ENCODE results near the gene ASTN2. TPM values are rescaled to one million over a fixed set of nuclear protein-coding genes. Genes with fewer than 3 reads are reported as not detected.

Gene ASTN2
- total RNA-seq, 4 donors from 2014 or later, result 3.2 to 7.0 (median 5.4) TPM

GRCh38 chr9:116623715-116624114, 791.1 kb downstream of the ASTN2 start:
- TF ChIP-seq CTCF (IDR thresholded peaks at IDR 0.05; ENCODE audit: low read depth), result no peak

GRCh38 chr9:116617389-116617788, 797.5 kb downstream of the ASTN2 start:
- no peak for TF ChIP-seq CTCF (IDR thresholded peaks at IDR 0.05; ENCODE audit: low read depth)

DNA sequence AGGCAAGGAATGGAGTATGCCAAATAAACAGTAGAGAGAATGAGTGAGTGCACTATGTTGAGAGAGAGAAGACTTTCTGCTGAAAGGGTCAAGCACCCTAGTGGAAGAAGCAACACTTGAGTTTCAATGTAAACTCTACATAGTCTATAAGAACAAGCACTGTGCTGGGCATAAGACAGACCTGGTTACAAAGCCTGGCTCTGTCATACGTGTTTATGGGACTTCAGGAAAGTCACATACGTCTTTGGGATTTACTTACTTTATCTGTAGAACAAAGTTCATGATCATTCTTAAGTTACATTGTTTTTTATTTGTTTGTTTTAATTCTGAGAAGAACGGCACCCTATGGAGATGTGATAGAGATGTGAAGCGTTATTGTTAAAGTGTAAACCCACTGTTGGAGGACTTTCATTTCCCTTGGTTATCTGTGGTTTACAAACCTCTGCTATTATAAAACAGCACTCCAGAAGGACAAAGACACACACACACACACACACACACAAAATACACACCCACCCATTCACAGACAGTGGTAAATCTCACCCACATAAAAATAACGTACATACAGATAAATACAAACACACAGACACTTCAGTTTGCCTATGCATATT, 798.4 kb downstream of the ASTN2 start:
- TF ChIP-seq CTCF (IDR thresholded peaks at IDR 0.05; ENCODE audit: low read depth), result no peak

DNA sequence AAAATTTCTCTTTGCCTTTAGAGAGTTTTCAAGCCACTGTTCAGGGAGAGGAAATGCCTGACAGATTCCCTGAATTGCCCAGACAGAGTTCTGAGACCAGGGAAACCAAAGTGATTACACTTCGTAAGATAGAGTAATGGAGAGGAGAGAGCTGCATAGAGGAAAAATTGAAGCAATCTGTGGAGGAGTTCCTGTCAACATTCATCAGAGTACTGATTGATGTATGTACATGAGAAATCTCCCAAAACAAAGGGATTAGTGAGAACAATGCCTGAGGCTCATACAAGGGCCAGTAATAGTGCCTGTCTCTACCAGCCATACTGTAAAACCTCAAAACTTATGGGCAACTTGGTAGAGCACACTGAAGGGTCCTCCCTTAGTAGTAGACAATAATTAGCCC, 806.8 kb downstream of the ASTN2 start:
- TF ChIP-seq CTCF (IDR thresholded peaks at IDR 0.05; ENCODE audit: low read depth), result no peak

GRCh38 chr9:116605904-116606341, 808.9 kb downstream of the ASTN2 start:
- no peak for TF ChIP-seq CTCF (IDR thresholded peaks at IDR 0.05; ENCODE audit: low read depth)

DNA sequence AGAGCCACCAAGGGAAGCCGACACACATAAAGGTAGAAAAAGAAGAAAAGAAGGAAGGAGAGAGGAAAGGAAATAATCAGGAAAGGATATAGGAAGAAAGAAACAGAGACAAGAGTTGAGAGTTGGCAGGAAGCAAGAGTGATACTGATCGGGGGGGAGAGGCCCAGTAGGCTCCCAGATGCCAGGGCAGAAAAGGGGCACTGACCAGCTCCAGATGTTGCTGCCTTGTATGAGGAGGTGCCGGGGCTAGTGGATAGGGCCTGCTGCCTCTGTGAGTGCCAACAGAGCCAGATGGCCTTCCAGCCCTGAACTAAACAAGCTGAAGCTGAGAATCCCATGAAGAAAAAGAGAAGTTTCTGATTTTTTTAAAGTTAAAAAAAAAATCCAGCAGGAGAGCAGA, 809.8 kb downstream of the ASTN2 start:
- TF ChIP-seq CTCF (IDR thresholded peaks at IDR 0.05; ENCODE audit: low read depth), result no peak

DNA sequence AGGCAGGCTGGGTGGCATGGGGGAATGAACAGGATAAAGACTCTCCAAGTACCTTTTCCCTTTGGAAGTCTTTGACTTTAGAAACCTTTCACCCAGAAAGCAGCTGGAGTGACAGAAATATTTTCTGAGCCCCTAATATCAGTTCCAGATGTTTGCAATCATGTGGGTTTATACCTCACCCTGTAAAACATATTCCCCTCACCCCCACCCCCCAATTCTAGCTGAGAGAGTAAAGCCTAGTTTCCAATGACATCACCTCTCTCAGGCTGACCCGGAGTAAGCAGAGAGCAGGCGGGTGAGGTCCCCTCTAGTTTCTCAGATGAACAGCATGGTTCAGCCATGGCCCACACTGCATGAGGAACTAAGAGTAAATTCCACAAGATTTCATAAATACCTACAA, 810.6 kb downstream of the ASTN2 start:
- TF ChIP-seq CTCF (IDR thresholded peaks at IDR 0.05; ENCODE audit: low read depth), result no peak
